ENCODE results near the gene TLL1. TPM values are rescaled to one million over a fixed set of nuclear protein-coding genes. Genes with fewer than 3 reads are reported as not detected.
A peak's percentile ranks its signal among the peaks of the same experiment; 100 is the strongest.

Gene TLL1
- total RNA-seq, 4 donors from 2014 or later, result 5.6 to 10.9 (median 8.6) TPM

DNA sequence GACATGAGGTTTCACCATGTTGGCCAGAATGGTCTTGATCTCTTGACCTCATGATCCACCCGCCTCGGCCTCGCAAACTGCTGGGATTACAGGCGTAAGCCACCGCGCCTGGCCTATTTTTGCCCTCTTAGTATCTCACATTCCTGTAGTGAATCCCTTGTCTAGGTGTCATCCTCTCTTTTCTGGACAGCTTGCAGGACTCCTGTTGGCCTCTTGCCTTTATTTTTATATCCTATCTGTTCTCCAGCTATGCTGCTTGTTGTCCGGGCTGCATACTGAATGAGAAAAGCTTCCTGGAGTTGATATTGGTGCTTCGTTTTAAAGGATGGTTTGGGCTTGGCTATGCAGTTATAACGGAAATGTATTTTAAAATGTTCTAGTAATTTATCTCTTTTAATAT, 148.6 kb downstream of the TLL1 start:
- TF ChIP-seq EP300 (IDR thresholded peaks at IDR 0.05), result no peak
- TF ChIP-seq, protein P1, sequence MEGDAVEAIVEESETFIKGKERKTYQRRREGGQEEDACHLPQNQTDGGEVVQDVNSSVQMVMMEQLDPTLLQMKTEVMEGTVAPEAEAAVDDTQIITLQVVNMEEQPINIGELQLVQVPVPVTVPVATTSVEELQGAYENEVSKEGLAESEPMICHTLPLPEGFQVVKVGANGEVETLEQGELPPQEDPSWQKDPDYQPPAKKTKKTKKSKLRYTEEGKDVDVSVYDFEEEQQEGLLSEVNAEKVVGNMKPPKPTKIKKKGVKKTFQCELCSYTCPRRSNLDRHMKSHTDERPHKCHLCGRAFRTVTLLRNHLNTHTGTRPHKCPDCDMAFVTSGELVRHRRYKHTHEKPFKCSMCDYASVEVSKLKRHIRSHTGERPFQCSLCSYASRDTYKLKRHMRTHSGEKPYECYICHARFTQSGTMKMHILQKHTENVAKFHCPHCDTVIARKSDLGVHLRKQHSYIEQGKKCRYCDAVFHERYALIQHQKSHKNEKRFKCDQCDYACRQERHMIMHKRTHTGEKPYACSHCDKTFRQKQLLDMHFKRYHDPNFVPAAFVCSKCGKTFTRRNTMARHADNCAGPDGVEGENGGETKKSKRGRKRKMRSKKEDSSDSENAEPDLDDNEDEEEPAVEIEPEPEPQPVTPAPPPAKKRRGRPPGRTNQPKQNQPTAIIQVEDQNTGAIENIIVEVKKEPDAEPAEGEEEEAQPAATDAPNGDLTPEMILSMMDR (IDR thresholded peaks at IDR 0.05), result no peak
- TF ChIP-seq POLR2A (IDR thresholded peaks at IDR 0.05; ENCODE audit: low read depth), result no peak
- no peak for TF ChIP-seq POLR2AphosphoS5 (IDR thresholded peaks at IDR 0.05)
- 81% methylated on average over 9 of the region's 9 CpGs for WGBS
- no peaks in the 10 kb centered on the region for H3K36me3 ChIP-seq
- no peak for DNase-seq (ENCODE audit: extremely low spot score)
- H3K4me3 ChIP-seq, result no peak overlapping the region
- no peak overlapping the region for H3K27ac ChIP-seq (replicated peaks in 1 of 4)
- H3K27me3 ChIP-seq, result no peaks in the 10 kb centered on the region
- H3K9me3 ChIP-seq, result no peaks in the 10 kb centered on the region
- intact Hi-C loops (cut with DNase I), result no loop called here
- peaks cover 0 to 3% (median 0%) of the 10 kb centered on the region in 4 donors for H3K4me1 ChIP-seq

DNA sequence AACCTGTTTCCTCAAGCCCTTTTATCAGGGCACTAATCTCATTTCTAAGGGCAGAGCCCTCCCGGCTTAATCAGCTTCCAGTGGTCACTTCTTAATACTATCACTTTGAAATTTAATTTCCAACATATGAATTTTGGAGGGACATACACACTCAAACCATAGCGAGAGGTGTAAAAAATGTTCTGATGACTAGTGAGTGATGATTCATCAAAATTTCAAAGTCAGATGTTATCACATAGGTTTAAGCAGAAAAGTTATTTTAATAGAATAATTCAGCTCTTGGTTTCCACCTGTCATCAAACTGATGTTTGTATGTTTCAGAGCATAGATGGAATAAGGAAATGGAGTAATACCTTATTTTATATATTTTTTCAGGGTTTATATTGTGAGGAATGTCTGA, 161.9 kb downstream of the TLL1 start:
- Histone ChIP-seq H3K36me3 (no peaks in the 10 kb centered on the region), H3K27me3 (no peaks in the 10 kb centered on the region), H3K4me3 (no peak overlapping the region), H3K4me1 (no peaks in the 10 kb centered on the region), H3K27ac (replicated peaks in 1 of 4) (no peak overlapping the region), H3K9me3 (no peaks in the 10 kb centered on the region)
- 95% methylated on average over 2 of the region's 2 CpGs for WGBS
- DNase-seq (ENCODE audit: extremely low spot score), result no peak
- intact Hi-C loops (cut with DNase I), result no loop called here
- TF ChIP-seq POLR2AphosphoS5 (IDR thresholded peaks at IDR 0.05) (no peak), POLR2A (IDR thresholded peaks at IDR 0.05; ENCODE audit: low read depth) (no peak)

DNA sequence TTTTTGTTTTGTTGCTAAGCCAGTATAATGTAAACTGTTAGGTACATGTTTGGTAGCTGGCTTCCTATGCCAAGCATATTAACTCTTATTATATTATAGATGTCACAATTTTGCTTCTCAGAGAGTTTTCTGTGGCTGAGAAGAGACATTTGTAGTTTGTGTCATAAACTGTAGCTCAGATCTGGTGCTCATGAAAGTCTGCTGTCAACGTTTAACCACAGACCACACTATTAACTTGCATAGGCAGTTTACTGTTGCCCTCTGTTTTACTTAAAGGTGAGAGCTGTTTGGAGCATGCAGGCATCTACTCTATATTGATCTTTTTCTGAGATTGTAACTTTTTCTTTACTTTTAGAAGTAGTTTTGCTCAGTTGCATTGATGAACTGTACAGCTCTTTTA, 166.8 kb downstream of the TLL1 start:
- H3K27me3 ChIP-seq, result no peaks in the 10 kb centered on the region
- no peaks in the 10 kb centered on the region for H3K9me3 ChIP-seq
- peaks cover 0 to 20% (median 17%) of the 10 kb centered on the region in 4 donors for H3K4me1 ChIP-seq
- H3K27ac ChIP-seq (replicated peaks in 1 of 4), result no peak overlapping the region
- no peaks in the 10 kb centered on the region for H3K36me3 ChIP-seq
- no peak for DNase-seq (ENCODE audit: extremely low spot score)
- no peak for TF ChIP-seq EP300 (IDR thresholded peaks at IDR 0.05)
- TF ChIP-seq, protein P1 (IDR thresholded peaks at IDR 0.05), result no peak
- TF ChIP-seq POLR2AphosphoS5 (IDR thresholded peaks at IDR 0.05), result no peak
- no peak for TF ChIP-seq POLR2A (IDR thresholded peaks at IDR 0.05; ENCODE audit: low read depth)
- 60% methylated on average over 1 of the region's 1 CpG for WGBS
- intact Hi-C loops (cut with DNase I), result no loop called here
- no peak overlapping the region for H3K4me3 ChIP-seq

DNA sequence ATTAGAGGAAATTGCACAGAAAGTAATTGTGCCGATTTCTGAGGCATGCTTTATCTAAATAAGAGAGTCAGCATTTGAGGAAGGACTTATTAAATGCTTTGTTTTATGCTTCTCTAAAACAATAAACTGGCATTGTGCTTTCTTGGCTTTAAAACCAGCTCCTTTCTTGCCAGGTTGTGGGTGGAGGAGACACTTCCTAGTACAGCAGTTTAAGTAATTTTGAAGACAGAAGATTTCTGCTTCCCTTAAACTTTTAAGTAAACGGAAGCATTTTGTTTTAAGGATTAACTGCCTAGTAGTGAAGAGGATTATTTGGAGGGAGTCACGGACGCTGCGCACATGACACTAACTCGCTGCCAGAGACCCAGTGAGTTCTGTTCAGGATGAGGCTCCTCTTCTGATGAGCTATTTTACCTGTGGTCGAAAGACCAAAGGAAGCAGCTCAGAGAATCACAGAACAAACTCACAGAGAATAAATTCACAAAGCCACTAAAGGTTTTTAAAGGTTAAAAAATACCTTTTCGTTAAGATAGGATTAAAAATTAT, 169.5 kb downstream of the TLL1 start:
- H3K27me3 ChIP-seq, result no peaks in the 10 kb centered on the region
- DNase-seq (ENCODE audit: extremely low spot score), result no peak
- H3K9me3 ChIP-seq, result no peaks in the 10 kb centered on the region
- no peak for TF ChIP-seq POLR2AphosphoS5 (IDR thresholded peaks at IDR 0.05)
- no peak for TF ChIP-seq POLR2A (IDR thresholded peaks at IDR 0.05; ENCODE audit: low read depth)
- TF ChIP-seq, protein P1 (IDR thresholded peaks at IDR 0.05), result peak in 1 of 3 experiments; percentile 5
- no peak for TF ChIP-seq EP300 (IDR thresholded peaks at IDR 0.05)
- peaks cover 0 to 20% (median 17%) of the 10 kb centered on the region in 4 donors for H3K4me1 ChIP-seq
- intact Hi-C loops (cut with DNase I), result no loop called here
- 35% methylated on average over 8 of the region's 8 CpGs for WGBS
- H3K27ac ChIP-seq (replicated peaks in 1 of 4), result peak overlapping the region; percentile 13 to 72 (median 56)
- peak overlapping the region; percentile 1 to 36 (median 34) for H3K4me3 ChIP-seq
- no peaks in the 10 kb centered on the region for H3K36me3 ChIP-seq

DNA sequence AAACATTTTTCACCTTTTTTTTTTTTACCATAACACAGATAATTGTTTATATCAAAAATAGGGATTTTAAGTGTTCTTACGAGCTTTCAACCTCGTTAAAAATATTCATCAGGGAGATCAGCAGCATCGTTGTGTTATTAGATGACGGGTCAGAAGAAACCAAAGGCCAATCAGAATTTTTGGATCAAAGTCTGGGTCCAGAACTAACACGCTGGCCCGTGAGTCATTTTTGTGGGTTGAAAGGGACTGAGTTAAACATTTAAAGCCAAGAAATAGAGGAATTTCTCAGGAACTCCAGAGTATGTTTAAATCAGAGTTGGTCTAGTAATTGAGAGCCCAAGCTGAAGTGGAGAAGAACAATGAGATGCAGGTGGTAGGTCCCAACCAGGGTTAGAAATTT, 170.8 kb downstream of the TLL1 start:
- 65% methylated on average over 6 of the region's 6 CpGs for WGBS
- Histone ChIP-seq H3K36me3 (no peaks in the 10 kb centered on the region), H3K27me3 (no peaks in the 10 kb centered on the region), H3K4me1 (peaks cover 0 to 25% (median 19%) of the 10 kb centered on the region in 4 donors), H3K4me3 (no peak overlapping the region), H3K27ac (replicated peaks in 1 of 4) (peak overlapping the region in 2 of 4 donors; percentile 62 to 72), H3K9me3 (no peaks in the 10 kb centered on the region)
- no peak for DNase-seq (ENCODE audit: extremely low spot score)
- intact Hi-C loops (cut with DNase I), result no loop called here
- TF ChIP-seq, protein P1 (IDR thresholded peaks at IDR 0.05), result no peak

Data from esophagus muscularis mucosa (tissue), 4 donors.